Memory B cell (primary cell): Measurements from ENCODE around the gene EFCAB7.

Source experiments
- ATAC-seq: fragments of 150-1000 bp; cut with Tn5 transposase; 2 replicates; pipeline ENCODE4 v1.10.0; 2021; ENCODE audit warnings: low read depth, mild to moderate bottlenecking, moderate library complexity
- DNase-seq, 2 donors: peaks; one replicate each; pipeline ENCODE4 v3.0.0; 2022; ENCODE audit warnings: low spot score in 2 of 2
- H3K27ac Mint-ChIP-seq: one replicate; pipeline ENCODE4 v1.8.0; 2022; ENCODE audit warnings: mild to moderate bottlenecking, moderate library complexity, mixed read lengths
- H3K27me3 Mint-ChIP-seq: one replicate; pipeline ENCODE4 v1.8.0; 2022; ENCODE audit warnings: mixed read lengths
- H3K36me3 Mint-ChIP-seq: one replicate; pipeline ENCODE4 v1.8.0; 2022; ENCODE audit warnings: mild to moderate bottlenecking, mixed read lengths
- H3K4me1 Mint-ChIP-seq: one replicate; pipeline ENCODE4 v1.8.0; 2022; ENCODE audit warnings: mixed read lengths
- H3K4me3 Mint-ChIP-seq: one replicate; pipeline ENCODE4 v1.8.0; 2022; ENCODE audit warnings: mild to moderate bottlenecking, moderate library complexity, mixed read lengths
- H3K9me3 Mint-ChIP-seq: one replicate; pipeline ENCODE4 v1.8.0; 2022; ENCODE audit warnings: mixed read lengths

EFCAB7 gene

DNA sequence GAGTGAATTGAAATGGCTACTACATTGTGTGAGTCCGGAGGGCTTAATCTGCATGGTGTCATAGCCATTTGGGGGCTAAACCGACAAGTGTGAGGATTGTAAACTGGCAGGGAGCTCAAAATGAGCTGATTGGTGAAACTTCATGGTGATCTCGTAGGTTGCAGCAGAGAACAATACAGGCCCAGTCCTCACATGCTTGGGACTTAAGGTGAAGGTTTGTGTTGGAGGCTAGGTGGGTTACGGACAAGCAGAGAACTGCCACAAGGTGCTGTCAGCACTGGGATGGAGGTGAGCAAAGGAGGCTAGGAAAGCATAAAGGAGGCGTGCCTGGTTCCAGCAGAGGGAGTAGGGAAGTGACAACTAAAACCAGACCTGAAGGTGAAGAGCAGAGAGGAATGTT lies 79.3 kb downstream of the EFCAB7 start:
- no peak for ATAC-seq
- H3K27me3 Mint-ChIP-seq = no peaks in the 10 kb centered on the region
- H3K27ac Mint-ChIP-seq = no peak overlapping the region

DNA sequence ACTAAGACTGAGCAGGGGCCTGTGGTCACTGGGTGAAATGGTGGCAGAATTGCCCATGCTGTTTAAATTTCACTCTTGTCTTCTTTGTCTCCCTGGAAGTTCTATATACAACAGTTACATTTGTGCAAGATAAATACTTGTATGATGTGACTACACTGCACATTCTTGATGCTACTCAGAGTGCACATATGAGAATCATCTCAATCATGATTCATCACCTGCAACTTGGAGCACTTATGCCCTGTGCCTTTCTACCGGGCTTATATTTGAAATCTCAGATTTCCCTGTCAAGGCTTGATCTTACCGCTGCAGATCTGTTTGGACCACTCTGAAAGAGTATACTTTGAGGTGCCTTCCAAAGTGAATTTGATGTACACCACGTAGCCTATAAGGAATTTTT lies 80.5 kb downstream of the EFCAB7 start:
- Mint-ChIP-seq H3K9me3 (no peaks in the 10 kb centered on the region), H3K4me1 (peaks cover 12% of the 10 kb centered on the region), H3K36me3 (peaks cover 8% of the 10 kb centered on the region), H3K27ac (no peak overlapping the region), H3K27me3 (no peaks in the 10 kb centered on the region), H3K4me3 (no peak overlapping the region)
- no peak for ATAC-seq
- no peak for DNase-seq

More for the DNA sequence above, 79.3 kb downstream of the EFCAB7 start:
- Mint-ChIP-seq H3K9me3 (no peaks in the 10 kb centered on the region), H3K36me3 (peaks cover 8% of the 10 kb centered on the region), H3K4me3 (no peak overlapping the region), H3K4me1 (peaks cover 12% of the 10 kb centered on the region)
- DNase-seq = no peak

DNA sequence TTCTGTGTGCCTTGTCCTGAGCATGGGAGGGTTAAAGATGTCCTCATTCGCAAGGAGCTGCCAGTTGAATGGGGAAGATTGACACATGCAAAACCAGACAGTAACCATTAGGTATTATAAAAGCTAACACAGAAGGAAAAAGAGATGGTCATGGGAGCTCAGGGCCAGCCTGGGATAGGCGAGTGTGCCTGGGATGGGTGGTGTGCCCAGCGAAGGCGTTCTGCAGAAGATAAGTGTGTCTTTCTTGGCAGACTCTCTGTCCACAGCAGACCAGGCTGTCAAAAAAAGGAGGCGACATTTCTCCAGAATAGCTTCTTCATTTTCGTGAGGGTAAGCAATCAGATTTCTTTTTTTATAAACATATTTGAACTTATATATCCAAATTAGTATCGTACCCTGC lies 84.0 kb downstream of the EFCAB7 start:
- H3K27ac Mint-ChIP-seq = no peak overlapping the region
- no peaks in the 10 kb centered on the region for H3K9me3 Mint-ChIP-seq
- no peaks in the 10 kb centered on the region for H3K27me3 Mint-ChIP-seq
- DNase-seq = no peak
- peaks cover 11% of the 10 kb centered on the region for H3K4me1 Mint-ChIP-seq
- ATAC-seq = no peak
- peaks cover 4% of the 10 kb centered on the region for H3K36me3 Mint-ChIP-seq
- H3K4me3 Mint-ChIP-seq = no peak overlapping the region

DNA sequence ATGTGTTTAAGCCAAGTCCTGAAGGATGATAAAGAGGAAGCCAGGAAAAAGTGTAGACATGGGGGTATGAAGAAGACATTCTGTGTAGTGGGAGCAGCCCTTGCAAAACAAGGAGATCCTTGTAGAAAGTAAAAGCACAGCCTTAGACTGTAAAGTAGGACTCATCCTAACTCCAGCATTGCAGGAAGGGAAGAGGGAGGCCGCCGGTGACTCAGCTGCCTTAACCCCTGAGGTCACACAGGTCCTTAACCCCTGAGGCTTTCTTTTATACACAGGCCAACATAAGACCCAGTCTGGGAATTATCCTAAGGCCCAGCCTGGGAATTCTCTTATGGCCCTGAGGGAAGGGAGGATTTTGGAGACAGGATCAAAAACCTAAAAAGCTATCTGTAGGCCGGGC lies 87.9 kb downstream of the EFCAB7 start:
- Mint-ChIP-seq H3K9me3 (no peaks in the 10 kb centered on the region), H3K27me3 (no peaks in the 10 kb centered on the region), H3K4me1 (peaks cover 11% of the 10 kb centered on the region), H3K4me3 (no peak overlapping the region), H3K36me3 (peaks cover 1% of the 10 kb centered on the region), H3K27ac (peak overlapping the region; percentile 23)
- ATAC-seq (no peak), DNase-seq (no peak)

DNA sequence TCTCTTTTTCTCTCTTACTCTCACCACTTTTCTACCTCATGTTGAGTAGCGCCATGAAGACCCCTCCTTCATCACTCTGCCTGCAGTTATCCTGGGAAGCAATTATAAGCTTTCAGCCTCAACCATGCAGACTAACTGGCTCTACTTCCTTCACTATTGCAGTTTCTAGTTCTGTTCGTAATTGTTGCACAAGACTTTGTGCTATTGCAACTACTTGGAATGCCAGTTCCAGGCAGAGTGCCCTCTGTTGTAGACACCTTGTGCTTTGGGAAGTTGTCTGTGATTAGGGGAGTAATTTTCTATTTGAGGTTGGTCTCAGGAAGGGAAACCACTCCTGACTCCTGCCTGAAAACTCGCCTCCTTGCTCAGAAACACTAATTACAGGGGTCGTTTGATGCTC lies 89.2 kb downstream of the EFCAB7 start:
- no peaks in the 10 kb centered on the region for H3K27me3 Mint-ChIP-seq
- peaks cover 7% of the 10 kb centered on the region for H3K4me1 Mint-ChIP-seq
- no peaks in the 10 kb centered on the region for H3K36me3 Mint-ChIP-seq
- no peak overlapping the region for H3K4me3 Mint-ChIP-seq
- no peaks in the 10 kb centered on the region for H3K9me3 Mint-ChIP-seq
- DNase-seq (no peak), ATAC-seq (no peak)
- peak overlapping the region; percentile 1 for H3K27ac Mint-ChIP-seq

DNA sequence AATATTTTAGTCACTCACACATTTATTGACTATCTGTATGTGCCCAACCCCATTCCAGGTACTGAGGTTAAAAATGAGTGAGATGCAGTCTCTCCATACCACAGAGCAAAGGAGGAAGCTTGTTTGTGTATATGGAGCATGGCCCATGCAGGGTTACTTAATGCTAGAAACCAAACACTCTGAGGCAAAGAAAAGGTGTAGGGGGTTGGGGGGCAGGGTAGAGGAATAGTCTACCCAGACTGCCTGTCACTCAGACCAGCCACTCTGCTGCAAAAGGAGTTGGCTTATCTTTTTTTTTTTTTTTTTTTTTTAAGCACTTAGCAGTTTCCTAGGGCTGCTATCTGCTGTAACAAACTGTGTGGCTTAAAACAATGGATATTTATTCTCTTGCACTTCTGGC lies 89.6 kb downstream of the EFCAB7 start:
- Mint-ChIP-seq H3K9me3 (no peaks in the 10 kb centered on the region), H3K4me3 (no peak overlapping the region), H3K36me3 (no peaks in the 10 kb centered on the region), H3K27ac (peak overlapping the region; percentile 1), H3K27me3 (no peaks in the 10 kb centered on the region), H3K4me1 (peaks cover 7% of the 10 kb centered on the region)
- no peak for ATAC-seq
- DNase-seq = no peak

DNA sequence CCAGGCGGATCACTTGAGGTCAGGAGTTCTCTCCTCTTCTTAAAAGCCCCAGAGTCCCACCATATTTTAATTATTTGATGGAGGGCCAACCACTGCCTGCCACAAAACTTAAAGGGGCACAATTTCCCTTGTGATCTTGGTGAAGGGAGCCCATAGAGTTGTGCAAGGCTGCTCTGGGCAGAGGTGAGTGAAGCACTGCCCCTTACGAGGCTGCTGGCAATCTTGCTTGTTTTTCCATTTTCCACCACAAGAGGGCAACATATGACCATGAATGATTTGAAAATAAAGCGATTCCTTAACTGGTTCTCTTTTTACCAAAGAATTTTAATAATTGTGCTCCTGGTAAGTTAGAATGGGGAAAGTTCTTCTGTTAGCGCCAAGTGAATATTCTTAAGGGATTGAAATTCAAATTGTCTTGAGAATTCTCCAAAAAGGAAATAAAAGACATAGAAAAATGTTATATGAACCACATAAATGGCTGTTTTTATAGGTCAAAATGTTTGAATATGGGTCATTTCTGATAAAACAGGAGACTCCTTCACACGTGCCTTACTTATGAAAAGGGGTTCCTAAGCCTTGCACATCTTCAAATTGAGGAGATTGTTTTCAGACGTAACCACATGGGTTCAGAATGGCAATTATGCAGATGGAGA lies 92.6 kb downstream of the EFCAB7 start:
- H3K4me1 Mint-ChIP-seq = peaks cover 6% of the 10 kb centered on the region
- H3K9me3 Mint-ChIP-seq = no peaks in the 10 kb centered on the region

DNA sequence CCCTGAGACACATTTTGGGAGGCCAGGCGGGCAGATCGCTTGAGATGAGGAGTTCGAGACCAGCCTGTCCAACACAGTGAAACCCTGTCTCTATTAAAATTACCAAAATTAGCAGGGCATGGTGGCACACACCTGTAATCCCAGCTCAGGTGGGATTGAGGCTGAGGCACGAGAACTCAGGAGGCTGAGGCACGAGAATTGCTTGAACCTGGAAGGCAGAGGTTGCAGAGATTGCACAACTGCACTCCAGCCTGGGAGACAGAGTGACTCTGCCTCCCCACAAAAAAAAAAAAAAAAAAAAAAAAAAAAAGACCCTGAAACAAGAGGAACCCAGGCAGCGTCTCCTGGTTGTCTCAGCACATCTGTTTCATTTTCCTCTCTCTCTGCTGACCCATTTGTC lies 94.1 kb downstream of the EFCAB7 start:
- DNase-seq = no peak
- no peaks in the 10 kb centered on the region for H3K27me3 Mint-ChIP-seq

More for the DNA sequence above, 92.6 kb downstream of the EFCAB7 start:
- no peak overlapping the region for H3K27ac Mint-ChIP-seq
- ATAC-seq = peak; percentile 67
- no peak overlapping the region for H3K4me3 Mint-ChIP-seq
- peak; percentile 73 to 85 for DNase-seq
- H3K27me3 Mint-ChIP-seq = no peaks in the 10 kb centered on the region
- peaks cover under 1% of the 10 kb centered on the region for H3K36me3 Mint-ChIP-seq

DNA sequence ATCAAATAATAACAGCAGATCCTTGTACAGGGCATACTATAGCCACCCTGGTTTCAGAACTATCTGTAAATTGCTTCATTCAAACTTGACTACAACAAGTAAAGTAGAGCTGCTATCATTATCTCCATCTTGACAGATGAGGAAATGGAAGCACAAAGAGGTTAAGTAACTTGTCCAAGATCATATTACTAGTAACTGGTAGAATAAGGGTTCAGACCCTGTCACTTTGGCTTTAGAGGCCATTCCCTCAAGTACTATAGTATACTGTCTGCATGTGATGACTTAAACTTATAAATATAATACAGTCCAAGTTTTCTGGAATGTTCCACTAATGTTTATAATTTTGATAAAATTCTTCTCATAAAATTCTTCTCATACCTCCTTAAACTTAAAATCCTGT lies 94.7 kb downstream of the EFCAB7 start:
- H3K4me1 Mint-ChIP-seq = peaks cover 4% of the 10 kb centered on the region
- H3K27ac Mint-ChIP-seq = no peak overlapping the region
- no peaks in the 10 kb centered on the region for H3K27me3 Mint-ChIP-seq
- no peaks in the 10 kb centered on the region for H3K9me3 Mint-ChIP-seq
- peaks cover 2% of the 10 kb centered on the region for H3K36me3 Mint-ChIP-seq
- no peak for DNase-seq
- no peak for ATAC-seq
- H3K4me3 Mint-ChIP-seq = no peak overlapping the region

More for the DNA sequence above, 94.1 kb downstream of the EFCAB7 start:
- H3K9me3 Mint-ChIP-seq = no peaks in the 10 kb centered on the region
- H3K27ac Mint-ChIP-seq = no peak overlapping the region
- no peak overlapping the region for H3K4me3 Mint-ChIP-seq
- no peak for ATAC-seq
- H3K36me3 Mint-ChIP-seq = peaks cover 2% of the 10 kb centered on the region
- H3K4me1 Mint-ChIP-seq = peaks cover 3% of the 10 kb centered on the region

DNA sequence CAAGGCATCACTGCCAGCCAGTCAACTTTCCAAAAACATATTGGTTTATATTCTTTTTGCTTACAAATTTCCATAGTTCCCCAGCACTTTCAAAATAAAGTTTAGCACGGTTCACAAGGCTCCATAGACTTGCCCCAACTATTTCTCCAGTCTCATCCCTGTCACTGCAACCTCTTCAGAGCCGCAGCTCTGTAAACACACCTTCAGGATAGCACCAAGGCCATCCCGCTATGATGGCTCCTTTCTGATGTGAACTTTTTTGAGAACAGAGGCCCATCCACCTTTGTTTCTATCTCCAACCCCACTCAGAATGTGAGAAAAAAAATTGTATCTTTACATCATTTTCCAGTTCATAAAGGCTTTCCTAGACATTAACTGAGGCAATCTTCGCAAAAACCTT lies 96.2 kb downstream of the EFCAB7 start:
- ATAC-seq (no peak), DNase-seq (no peak)
- Mint-ChIP-seq H3K9me3 (no peaks in the 10 kb centered on the region), H3K36me3 (peaks cover 6% of the 10 kb centered on the region), H3K4me3 (no peak overlapping the region), H3K27me3 (no peaks in the 10 kb centered on the region), H3K4me1 (peaks cover 2% of the 10 kb centered on the region), H3K27ac (no peak overlapping the region)

DNA sequence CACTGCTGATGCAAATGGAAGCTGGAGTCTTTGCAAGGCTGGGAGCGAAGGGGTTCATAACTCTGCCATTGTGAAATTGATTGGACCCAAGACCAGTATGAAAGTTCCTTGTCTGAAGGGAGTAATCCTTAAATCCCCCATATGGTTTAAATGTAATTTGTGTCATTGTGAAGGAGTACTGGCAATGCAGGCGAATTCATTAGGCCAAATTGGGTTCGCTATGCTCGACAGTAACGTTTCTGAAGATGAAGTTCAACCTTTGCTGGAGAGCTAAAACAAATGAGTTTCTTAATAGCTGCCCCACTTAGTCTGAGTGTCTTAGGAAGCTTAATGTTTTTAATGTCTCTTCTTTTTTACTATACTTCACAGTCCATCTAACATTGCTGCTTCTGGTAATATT lies 97.3 kb downstream of the EFCAB7 start:
- Mint-ChIP-seq H3K4me3 (no peak overlapping the region), H3K27ac (no peak overlapping the region), H3K27me3 (no peaks in the 10 kb centered on the region), H3K36me3 (peaks cover 6% of the 10 kb centered on the region), H3K9me3 (no peaks in the 10 kb centered on the region), H3K4me1 (peaks cover 2% of the 10 kb centered on the region)
- DNase-seq = no peak
- ATAC-seq = no peak

DNA sequence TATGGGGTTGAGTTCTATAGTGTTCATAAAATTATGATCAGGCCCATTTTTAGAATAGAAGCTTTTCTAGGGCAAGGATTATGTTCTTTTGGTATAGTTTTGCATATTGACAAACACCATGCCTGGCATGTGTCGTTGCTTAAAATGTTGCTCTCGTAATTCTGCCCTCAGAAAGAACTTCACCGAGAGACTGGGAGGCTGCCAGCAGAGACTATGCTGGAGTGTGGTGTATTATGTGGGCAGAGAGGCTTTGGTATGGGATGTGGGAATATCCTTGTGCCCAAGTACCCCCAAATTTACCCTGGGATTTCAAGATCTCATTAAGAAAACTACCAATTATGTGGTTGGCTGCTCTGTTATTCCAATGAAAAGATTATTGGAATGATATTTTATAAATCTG lies 97.8 kb downstream of the EFCAB7 start:
- no peaks in the 10 kb centered on the region for H3K9me3 Mint-ChIP-seq
- H3K4me3 Mint-ChIP-seq = no peak overlapping the region
- no peak for DNase-seq
- H3K27ac Mint-ChIP-seq = no peak overlapping the region
- H3K36me3 Mint-ChIP-seq = peaks cover 6% of the 10 kb centered on the region
- peaks cover 2% of the 10 kb centered on the region for H3K4me1 Mint-ChIP-seq
- no peak for ATAC-seq
- H3K27me3 Mint-ChIP-seq = no peaks in the 10 kb centered on the region

DNA sequence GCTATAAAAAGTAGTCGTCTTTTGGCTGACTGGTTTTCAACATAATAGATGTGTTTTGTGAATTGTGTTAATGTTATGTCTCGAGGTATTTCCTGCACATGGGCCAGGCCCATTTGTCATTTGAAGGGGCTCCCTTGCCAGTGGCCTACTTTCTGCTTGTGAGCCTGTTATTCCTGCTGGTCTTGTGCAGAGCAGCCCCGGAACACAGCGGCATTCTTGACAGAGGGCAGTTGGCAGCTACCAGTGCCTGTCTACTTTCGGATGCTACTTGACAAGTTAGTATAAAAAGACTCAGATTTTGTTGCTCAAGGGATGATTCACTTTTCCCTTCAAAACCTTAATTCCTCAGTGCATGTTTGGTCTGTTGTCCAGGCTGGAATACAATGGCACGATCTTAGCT lies 98.4 kb downstream of the EFCAB7 start:
- no peak for ATAC-seq
- H3K36me3 Mint-ChIP-seq = peaks cover 6% of the 10 kb centered on the region
- no peaks in the 10 kb centered on the region for H3K9me3 Mint-ChIP-seq

More for the DNA sequence above, 98.4 kb downstream of the EFCAB7 start:
- H3K27ac Mint-ChIP-seq = no peak overlapping the region
- peaks cover 2% of the 10 kb centered on the region for H3K4me1 Mint-ChIP-seq
- no peak for DNase-seq
- H3K4me3 Mint-ChIP-seq = no peak overlapping the region
- H3K27me3 Mint-ChIP-seq = no peaks in the 10 kb centered on the region
